ENCODE measurements around the gene HIGD1A.
A peak's percentile ranks its signal among the peaks of the same experiment; 100 is the strongest.

HIGD1A gene

DNA sequence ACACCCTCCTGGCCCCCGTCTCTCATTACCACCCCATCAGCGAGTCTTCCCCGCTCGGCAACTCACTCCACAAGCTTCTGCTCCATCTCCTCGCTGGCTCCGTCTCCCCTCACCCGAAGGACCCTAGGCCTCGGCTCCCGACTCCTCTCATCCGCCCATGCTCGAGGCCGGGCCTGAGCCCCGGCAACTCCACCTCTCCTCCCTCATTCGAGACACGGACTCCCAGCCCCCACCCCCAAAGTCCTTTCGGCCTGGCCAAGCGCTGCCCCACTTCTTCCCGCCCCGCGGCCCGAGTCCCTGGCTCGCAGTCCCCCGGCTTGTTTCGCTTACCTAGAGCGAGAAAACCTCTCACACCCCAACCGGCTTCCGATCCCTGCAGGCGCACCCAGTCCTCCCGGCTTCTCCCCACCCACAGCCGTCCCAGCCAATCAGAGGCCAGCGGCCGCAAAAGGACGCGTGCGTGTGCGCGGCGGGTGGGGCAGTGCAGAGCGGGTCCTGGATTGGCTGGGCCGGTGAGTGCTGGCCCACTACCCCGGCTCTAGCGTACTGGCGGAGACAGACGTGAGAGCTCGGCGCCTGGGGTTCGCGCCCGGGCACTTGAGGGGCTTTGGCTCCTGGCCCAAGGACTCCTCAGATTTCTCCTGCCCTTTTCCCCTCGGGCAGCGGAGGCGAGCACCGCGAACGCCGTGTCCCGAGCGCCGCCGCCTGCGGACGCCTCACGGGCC is at the start of gene HIGD1A:
TSS of gene HIGD1A (minus strand) at position 385 of the 725 bp plus-strand sequence. CDS start 10,237 bp downstream, outside the sequence.
- peak; percentile 74 for DNase-seq

DNA sequence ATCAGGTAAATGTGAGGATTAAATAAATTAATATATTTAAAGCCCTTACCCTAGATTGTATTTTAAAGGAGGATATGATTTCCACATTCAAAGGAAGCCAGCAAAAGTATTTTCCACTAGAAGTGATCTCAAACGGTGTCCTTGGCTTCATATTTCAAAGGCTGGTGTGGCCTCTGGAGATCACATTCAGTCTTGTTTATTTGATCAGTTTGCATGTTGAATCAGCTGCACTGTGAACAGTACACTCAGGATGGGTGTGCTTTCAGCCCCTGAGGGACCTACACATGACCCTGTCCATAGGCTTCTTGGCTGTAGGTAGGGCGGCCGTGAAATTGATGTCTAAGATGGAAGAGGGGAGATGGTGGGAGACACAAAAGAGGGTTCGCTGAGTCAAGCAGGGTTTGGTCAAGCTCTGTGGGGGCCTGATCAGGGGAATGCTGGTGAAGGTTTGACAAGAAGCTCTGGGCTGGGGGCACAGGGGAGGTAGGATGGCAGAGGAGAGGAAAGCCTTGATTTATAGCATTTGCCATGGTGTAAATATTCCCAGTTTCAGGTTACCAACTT is 49.5 kb upstream of the HIGD1A start:
- no peak for DNase-seq

DNA sequence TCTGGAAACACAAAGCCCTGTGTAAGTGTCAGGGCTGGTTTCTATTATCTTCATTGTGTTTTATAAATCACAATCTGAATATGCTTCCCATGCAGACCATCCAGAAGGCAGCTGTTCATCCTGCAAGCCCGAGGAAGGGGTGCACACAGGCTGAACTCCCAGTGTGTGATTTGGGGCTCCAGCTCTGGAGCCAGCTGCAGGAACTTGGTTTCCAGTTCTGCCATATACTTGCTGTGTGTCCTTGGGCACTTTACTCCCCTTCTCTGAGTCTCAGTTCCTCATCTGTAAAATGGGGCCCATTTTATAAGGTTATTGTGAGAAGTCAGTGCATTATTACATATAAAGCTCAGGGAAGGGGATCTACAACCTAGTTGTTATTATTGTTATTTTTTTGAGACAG is 48.8 kb upstream of the HIGD1A start:
- DNase-seq = no peak

DNA sequence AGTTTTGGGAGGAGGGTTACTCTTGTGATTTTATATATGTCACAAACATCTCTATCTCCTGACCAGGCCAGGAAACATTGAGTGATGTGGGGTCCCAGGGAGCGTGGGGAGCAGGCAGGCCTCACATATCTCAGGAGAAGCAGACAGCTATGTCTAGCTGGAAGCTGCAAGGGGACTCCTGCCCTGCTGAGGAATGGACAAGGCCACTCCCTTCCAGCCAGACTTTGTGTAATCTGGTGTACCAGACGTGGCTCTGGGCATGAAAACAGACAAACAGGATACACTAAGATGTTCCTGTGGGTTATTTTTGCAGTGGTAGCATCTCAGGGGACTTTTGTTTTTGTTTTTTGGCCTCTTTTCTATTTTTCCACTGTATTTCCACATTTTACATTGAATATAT is 48.2 kb upstream of the HIGD1A start:
- DNase-seq = no peak

DNA sequence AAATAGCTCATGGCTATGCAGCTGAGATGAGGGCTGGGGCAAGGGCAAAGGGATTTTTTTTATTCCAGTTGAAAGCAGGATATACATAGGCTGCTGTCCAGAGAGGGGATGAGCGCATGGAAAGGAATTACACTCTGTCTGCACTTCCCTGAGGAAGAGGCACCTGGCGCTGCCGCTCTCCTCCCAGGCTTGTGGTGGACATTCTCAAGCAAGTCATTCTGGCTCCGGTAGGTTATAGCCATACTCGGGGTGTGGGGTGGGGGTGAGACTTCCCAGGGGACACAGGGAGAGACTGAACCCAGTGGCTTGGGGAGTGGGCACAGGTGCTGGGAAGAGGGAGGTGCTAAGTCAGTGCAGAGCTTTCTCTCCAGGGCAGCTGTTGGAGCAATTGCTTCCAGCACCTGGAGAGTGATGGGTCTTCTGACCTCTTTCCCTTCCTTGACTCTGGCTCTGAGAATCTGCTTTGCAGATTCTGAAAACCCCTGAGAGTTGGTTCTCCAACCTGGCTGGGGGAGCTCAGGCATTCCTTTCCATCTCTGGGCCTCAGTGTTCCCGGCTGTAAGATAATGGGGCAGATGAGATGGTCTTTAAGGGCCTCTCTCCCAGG is 47.0 kb upstream of the HIGD1A start:
- no peak for DNase-seq

DNA sequence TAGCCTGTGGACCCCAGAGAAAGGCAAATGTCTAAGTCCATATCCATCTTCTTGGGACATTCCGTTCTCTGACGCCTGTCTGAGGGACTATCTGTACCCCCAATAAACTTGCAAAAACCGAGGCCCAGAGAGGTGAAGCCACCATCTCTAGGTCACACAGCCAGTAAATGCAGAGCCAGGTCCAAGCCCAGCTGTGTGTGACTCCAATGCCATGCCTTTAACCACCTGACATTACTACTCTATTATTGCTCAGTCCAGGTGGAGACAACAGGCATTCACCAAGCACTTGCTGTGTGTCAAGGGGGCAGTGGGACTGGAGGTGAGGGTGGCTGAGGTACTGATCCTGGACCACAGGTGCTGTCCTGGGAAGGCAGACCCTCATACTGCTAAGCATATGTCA is 46.0 kb upstream of the HIGD1A start:
- DNase-seq = no peak

DNA sequence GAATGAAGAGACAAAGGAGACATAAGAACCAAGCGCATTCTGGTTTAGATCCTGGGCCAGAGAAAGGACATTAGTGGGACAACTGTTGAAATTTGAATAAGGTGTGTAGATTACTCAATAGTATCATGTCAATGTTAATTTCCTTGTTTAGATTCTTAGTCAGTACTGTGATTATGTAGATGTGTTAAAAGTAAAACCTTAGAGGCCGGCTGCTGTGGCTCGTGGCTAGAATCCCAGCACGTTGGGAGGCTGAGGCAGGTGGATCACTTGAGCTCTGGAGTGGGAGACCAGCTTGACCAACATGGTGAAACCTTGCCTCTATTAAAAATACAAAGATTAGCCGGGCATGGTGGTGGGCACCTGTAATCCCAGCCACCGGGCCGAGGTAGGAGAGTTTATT is 44.7 kb upstream of the HIGD1A start:
- DNase-seq = no peak

DNA sequence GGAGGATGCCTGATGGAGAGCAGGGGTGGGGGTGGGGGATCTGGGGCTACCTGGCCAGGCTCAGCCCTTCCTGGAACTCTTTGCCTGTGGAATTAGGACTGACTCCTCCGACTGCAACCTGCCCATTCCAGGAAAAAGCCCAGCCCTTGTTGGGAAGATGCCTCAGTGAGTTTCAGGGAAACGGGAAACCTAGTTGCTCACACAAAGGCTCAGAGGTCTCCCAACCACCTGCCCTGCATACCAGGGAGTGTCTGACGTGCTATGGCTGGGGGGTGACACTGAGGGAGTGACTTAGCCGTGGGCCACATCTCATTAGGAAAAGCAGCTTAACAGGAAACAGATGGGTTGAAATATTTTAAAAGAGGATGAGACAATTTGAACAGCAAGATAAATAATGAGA is 43.4 kb upstream of the HIGD1A start:
- DNase-seq = no peak

DNA sequence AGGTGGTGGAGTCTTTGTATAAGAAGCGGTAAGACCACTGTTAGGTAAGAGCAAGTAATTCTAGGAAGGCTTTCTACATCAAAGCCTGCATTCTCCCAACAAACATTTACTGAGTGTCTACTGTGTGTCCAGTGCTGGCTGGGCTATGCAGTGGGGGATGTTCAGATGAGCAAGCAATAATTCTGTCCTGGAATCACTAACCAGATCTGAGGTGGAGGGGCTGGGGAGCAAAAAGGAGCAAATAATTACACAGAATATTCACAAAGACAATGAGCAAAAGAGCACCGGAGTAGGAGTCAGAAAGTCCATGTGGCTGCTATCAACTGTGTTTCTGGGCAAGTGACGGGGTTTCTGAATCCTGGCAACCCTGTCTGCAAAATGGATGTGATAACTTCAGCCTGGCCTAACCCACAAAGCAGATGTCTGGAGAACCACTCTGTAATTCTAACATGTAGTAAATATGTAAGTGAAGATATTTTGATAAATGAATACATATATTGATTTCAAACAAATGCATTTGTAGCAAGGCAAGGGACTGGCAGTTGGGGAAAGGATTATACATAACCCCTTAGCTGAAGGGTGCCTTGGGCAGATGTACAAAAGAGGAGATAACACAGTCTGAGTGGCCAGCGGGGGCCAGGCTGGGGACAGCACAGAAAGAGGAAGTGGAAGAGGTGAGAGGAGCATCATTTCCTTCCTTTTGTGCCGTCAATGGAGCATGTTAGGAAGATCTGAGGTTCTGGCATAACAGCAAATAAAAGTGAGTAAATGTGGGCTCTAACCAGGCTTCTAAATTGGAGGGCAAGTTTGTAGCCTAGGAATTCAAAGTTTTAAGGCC is 42.6 kb upstream of the HIGD1A start:
- DNase-seq = no peak

DNA sequence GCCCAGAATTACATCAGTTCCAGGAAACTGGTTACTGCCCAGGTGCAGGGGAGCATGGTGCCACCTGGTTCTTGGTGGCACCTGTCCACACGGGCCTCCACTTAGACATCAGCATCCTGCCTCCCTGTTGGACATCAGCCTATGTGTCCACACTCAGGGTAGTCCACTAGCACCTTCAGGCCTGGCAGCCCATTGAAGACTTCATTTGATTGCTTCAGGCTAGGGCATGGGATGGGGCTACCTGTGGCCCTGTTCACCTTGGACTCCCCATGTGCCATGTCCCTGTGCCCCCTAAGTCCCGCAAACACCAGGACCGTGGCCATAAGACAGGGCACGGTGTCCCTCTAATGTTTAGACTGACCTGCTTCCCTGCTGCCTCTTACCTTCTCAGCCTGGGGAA is 40.5 kb upstream of the HIGD1A start:
- no peak for DNase-seq

DNA sequence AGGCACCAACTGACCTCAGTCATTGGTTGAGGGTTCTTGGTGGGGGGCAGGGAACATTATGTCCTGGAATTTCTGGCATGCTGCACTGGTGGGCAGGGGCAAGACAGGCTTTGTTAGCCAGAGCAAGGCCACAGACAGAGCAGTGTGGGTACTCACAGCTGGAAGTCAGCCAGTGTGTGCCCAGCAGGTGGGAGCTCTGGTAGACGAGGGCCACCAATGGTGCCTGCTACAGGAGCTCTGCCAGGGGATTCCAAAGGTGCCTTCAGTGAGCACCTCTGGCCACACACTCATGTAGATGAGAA is 40.1 kb upstream of the HIGD1A start:
- no peak for DNase-seq

DNA sequence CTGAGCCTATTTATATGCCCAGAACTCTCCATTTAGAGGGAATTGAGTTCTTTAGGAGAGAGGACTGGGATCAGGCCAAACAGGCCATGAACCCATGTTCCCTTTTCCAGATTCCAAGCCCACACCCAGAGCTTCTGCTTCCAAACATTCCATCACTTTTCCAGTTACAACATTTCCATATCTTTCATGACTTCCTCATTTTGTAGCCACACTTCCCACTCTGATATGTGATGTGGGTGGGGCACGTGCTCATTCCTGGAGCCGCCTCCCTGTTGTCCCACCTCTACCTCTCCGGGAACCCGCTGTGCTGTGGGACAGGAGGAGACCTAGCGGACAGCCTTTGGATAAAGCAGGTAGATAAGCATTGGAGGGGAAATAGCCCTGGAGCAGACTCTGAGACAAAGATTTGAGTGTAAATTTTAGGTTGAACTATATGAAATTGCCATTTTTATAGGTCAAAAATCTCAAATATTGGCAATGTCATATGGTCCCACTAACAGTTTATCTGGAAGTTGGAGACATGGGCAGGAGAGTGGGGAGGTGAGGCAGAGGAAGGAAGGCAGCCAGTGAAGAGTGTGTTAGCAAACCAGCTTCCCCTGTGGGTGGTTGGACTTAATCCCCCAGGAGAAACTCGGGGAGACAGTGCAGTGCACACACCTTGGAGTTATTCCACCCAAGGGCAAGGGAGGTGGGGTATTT is 39.6 kb upstream of the HIGD1A start:
- DNase-seq = no peak

DNA sequence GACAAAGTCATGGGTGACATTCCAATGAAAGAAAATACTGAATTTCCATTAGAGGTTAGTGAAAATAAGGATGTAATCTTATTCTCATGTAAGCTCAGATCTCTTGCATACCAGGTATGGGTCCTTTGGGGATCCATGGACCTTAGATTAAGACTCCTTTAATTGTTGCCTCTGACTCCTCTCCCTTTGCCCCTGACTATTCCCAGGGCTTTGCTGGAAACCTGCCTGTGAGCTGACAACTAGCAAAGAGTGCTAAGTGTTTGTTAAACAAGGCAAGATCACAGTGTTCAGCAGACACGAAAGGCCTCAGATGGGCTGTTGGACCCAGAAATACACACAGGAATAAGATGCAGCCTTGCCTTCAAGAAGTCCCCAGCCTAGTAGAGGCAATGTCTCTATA is 37.0 kb upstream of the HIGD1A start:
- DNase-seq = no peak

DNA sequence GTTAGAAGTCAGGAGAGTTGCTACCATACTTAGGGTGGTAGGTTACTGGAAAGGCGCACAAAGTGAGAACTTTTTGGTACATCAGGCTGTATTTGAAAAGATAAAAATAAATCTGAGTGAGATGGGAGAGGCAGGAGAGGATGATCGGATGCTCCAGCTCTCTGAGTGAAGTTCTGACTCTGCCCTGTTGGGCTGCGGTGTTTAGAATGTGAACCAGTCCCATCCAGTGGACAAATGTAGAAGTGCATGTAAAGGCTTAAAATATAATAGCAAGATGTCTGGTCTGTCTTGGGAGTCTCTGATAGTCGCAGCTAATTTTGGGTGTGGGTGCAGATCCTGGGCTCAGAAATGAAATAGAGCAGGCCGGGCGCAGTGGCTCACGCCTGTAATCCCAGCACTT is 35.3 kb upstream of the HIGD1A start:
- peak; percentile 23 for DNase-seq

DNA sequence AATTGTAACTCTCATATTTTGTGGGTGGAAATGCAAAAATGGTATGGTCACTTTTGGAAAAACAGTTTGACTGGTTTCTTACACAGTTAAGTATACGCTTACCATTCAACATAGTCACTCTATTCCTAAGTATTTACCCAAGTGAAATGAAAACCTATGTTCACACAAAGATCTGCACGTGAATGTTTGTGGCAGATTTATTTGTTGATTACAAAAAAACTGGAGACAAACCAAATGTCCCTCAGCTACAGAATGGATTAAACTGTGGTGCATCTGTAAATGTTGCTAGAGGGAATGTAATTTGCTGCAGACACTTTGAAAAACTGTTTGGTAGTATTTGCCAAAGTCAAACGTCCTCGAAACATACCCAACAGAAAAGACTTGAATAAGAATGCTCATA is 34.3 kb upstream of the HIGD1A start:
- DNase-seq = no peak

DNA sequence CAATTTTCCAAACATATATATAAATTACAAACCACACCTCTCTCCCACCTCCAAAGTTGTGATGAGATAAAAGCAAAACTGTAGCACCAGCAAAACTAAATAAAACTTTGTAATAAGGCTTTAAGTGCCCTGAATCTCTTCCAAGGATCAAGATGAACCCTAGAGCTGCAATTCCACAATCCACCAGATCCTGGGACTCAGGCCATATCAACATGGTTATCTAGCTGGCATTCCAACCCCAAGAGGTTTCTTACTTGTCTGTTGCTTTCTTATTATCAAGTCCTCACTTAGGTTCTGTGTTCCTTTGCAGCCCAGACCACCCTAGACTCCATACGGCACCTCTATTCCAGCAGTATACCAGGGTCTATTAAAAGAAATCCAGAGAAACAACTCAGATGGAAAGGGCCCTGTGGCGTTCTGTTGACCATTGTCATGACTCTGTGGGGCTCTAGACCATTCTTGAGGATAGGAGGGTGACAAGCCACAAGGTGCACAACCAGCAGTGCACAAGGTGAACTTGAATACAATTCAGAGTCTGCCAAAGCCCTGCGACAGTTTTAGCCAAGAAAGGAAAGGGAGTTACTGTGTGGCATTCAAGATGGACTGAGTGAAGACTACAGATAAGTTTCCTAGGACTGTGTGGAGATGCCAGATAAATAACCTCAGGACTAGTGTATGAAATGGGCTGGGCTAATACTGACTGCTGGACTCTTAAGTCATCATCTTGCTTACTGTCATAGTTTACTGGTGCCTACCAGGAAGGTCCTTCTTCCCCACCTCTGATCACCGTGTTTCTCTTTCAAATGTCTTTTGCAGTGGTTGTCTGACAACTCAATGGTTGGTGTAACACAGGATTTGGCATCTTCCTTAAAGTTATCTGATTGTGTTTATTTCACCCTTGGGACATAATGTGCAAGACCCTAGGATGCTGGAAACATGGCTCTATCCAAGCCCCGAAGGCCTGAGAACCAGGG is 32.1 kb upstream of the HIGD1A start:
- no peak for DNase-seq

DNA sequence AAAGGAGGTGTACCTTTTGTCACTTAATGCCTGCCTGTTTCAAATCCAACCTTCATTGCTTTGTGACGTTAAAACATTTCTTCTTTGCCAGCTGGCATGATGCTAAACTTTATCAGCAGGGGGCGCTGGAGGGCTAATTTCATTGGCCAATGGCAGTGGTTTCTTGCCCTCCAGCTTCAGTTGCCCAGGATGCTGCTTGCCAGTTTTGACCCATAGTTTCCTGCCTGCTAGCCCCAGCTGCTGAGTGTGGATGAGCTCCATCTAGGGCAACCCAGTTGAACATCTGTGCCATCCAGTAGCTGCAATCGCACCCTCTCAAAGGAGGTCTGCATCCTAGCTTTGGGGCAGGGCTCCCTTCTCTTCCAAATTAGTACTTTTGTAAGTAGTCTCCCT is 27.0 kb upstream of the HIGD1A start:
- DNase-seq = peak; percentile 5

DNA sequence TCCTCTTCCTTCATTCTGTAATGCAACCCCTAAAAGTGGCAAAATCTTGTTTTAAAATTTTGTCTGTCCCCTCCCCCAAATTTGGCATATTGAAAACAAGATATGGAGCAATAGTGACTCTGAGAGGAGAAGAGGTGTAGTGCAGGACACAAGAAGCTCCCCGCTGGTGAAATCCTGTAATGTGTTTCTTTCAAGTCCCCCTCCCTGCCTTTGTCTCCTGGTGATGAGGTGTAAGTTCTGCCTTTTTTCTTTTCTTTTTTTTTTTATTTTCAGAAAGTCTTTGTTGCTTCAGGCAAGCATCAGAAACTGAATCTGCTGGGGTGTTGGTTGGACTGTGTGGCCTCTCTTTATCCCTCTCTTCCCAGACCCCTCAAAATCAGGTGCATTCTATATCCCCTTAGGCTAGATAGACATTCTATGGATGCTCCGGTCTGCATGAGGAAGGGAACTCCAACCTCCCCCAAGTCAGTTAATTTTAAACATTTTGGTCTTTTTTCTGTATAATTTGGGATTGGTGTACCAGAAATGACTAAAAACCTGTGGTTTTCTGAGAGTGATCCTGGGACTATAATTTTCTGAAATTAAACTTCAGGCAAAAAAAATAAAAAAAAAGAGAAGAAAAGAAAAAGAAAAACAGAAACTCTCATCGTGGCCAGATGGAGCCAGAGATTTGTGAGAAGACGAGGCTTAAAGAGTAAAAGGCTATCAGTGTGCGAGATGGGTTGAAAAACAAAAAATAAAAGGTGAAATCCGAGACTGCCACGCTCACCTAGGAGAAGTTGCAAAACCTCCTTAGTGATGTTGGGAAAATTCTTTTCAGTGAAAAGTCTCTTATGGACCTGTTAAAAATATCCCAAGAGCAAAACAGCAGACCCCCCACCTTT is 26.4 kb upstream of the HIGD1A start:
- no peak for DNase-seq

DNA sequence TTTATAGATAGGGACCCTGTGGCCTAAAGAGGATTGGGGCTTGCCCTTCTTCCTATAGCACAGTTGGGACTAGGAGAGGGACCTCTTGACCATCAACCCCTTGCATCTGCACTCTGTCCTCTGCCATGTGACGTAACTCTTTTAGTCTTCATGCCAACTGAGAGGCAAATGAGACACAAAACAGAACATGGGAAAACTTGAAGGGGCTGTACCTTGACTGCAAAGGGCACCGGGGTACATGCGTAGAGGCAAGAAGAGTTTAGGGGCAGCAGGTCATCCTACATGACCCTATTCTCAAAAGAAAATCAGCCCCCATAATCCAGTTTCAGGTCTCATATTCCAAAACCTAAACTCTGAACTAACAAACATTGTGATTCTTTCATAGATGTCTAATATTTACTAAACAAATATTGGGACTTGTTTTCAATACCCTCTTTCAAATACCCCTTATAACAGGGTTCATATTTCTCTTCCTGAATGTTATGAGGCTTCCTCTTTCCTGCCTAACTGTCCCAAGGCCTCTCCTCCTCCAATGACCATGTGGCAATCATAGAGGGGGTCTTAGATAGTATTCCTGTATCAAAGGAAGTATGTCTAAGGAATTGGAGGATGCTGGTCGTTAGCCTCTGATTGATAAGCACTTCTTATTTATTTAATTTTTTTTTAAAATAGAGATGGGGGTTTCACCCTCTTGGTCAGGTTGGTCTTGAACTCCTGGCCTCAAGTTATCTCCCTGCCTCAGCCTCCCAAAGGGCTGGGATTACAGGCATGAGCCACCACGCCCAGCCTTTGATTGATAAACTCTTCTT is 25.5 kb upstream of the HIGD1A start:
- no peak for DNase-seq

DNA sequence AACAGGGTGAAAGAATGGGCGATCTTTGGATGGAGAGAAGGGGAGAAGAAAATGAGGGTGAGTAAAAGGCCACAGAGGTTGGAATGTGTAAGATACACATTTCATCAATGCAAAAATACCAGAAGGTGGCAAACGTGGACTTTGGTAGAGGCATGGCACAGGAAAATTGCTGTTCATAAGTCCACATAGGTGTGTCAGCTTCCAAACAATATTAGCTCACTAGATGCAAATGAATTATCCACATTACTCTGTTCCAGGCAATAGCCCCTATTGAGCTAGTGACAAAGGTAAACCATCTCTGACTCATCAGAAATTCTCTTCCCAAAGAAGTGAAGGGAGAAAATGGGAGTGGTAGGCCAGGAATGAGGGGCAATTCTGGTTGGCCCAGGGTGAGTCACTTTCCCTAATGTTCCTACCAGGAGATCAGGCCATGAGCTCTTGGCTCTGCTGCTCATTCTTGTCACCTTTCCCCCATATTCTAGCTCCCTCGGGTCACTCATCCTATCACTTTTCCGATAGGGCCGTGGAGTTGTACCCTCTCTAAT is 24.9 kb upstream of the HIGD1A start:
- DNase-seq = no peak

Data from NCI-H446 treated with DMSO at 0.1 percent for 48 hours (cell line).